Sigmoid colon (tissue), 4 donors: ENCODE results near the gene TCAF1.
A peak's percentile ranks its signal among the peaks of the same experiment; 100 is the strongest.
"Not testable (repeated sequence)": the region's sequence is repeated elsewhere in the genome, so short reads cannot be mapped to it uniquely, and the experiment has no call there.

Experiments
- CTCF ChIP-seq, 4 experiments: fragments of 450-650 bp in 3 of 4; fragments of 200-600 bp in 1 of 4; IDR thresholded peaks; one replicate each; pipeline ENCODE4 v1.5.1; 2016 to 2019; ENCODE audit warnings: antibody characterized with exemption in 4 of 4, mild to moderate bottlenecking in 3 of 4, moderate library complexity in 2 of 4
- POLR2AphosphoS5 ChIP-seq, 4 donors: sonication (generic); formaldehyde crosslinking; IDR thresholded peaks; one replicate each; pipeline ENCODE4 v1.6.1; 2017; ENCODE audit warnings: antibody characterized with exemption in 4 of 4

DNA sequence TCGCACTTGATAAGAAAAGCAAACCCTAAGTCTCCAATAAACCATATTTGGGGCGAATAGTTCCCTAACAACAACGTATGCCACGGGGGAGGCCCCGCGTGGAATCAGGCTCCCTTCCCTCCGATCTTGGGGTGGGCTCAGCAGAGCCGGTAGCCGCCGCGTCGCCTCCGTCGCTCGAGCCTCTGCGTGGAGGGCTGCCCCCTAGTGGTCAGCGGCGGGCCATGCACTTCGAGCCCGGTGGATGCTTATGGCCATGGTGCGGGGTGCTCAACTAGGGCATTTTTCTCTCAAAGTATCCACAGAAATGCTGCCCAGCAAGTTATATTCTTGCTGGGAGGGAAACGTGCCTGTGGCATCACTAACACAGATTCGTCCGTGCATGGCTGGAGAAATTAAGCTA, 64.8 kb downstream of the TCAF1 start:
- TF ChIP-seq POLR2AphosphoS5 (IDR thresholded peaks at IDR 0.05), result not testable (repeated sequence)
- TF ChIP-seq CTCF (IDR thresholded peaks at IDR 0.05), result peak in 1 of 4 experiments; percentile 63
